HL-60 (cell line): ENCODE data around the gene CSTB.

Experiments
- CTCF ChIP-seq: IDR thresholded peaks from one replicate; pipeline ENCODE4 v1.5.1; 2011; ENCODE audit warnings: low read length, control low read depth, inconsistent platforms; ENCODE audit not compliant: insufficient read depth
- GABPA ChIP-seq: IDR thresholded peaks from 2 replicates; pipeline ENCODE4 v1.6.1; 2012; ENCODE audit warnings: low read depth

- TF ChIP-seq CTCF (no peak), GABPA (no peak)
Observed at GRCh38 chr21:43771199-43771675, 4.9 kb downstream of the CSTB start.
